ENCODE results near the gene KIF5C. TPM values are rescaled to one million over a fixed set of nuclear protein-coding genes. Genes with fewer than 3 reads are reported as not detected.

KIF5C gene
- total and polyA plus RNA-seq, 2 of the 13 experiments (the other 11 are each of a cell fraction or from before 2014, with no cell fraction given), result 0.15 to 0.20 TPM

- POLR2A ChIA-PET, result no interaction called here
- peaks cover 1 to 35% of the 10 kb centered on the region in 2 experiments; a peak in 3 of 5 replicates for H3K27me3 ChIP-seq (ENCODE audit: control insufficient read depth in 1 of 2, insufficient read depth in 2 of 2, low read length in 2 of 2)
- H3K4me3 ChIP-seq (replicated peaks in 1 of 3; ENCODE audit: insufficient read depth in 1 of 3, low read depth in 2 of 3, low read length in 3 of 3), result no peak overlapping the region
- H3K27ac ChIP-seq (ENCODE audit: extremely low read length, insufficient read depth, low read length), result no peak overlapping the region
- H3K4me2 ChIP-seq (ENCODE audit: low read depth, low read length), result no peak overlapping the region
- H3K9me3 ChIP-seq (ENCODE audit: low read length), result no peaks in the 10 kb centered on the region
- H3K36me3 ChIP-seq (replicated peaks in 1 of 2; ENCODE audit: control insufficient read depth in 1 of 2, insufficient read depth in 2 of 2, low read length in 2 of 2), result no peaks in the 10 kb centered on the region
- H3K9ac ChIP-seq (ENCODE audit: insufficient read depth, low read depth, low read length), result no peak overlapping the region
- peaks cover 6% of the 10 kb centered on the region; the same call in 1 of the 2 replicates for H3K4me1 ChIP-seq (ENCODE audit: insufficient read depth, low read length)
- H4K20me1 ChIP-seq (ENCODE audit: insufficient read depth, low read length), result no peaks in the 10 kb centered on the region
- H2AFZ ChIP-seq (ENCODE audit: low read length), result no peak overlapping the region
- intact Hi-C loops (cut with micrococcal nuclease; ENCODE audit: unreplicated experiment), result no loop called here
- no TSS peak for BruUV-seq (replicated peaks)
- no peak for FAIRE-seq
- 6% methylated on average over 8 of the region's 8 CpGs for WGBS (ENCODE audit: low lambda C conversion rate)
- TF ChIP-seq TOE1 (CRISPR knock-in tag; IDR thresholded peaks at IDR 0.05) (no peak), NFYB (CRISPR knock-in tag; IDR thresholded peaks at IDR 0.05) (no peak), ZBTB3 (CRISPR knock-in tag; IDR thresholded peaks at IDR 0.05; ENCODE audit: borderline replicate concordance, low read depth) (no peak), MED1 (CRISPR knock-in tag; IDR thresholded peaks at IDR 0.05) (no peak), HNF4A (CRISPR knock-in tag; IDR thresholded peaks at IDR 0.05) (no peak), ZNF234 (CRISPR knock-in tag; conservative IDR thresholded peaks at IDR 0.05) (no peak), CCDC6 (CRISPR knock-in tag; IDR thresholded peaks at IDR 0.05) (no peak), ZNF713 (CRISPR knock-in tag; IDR thresholded peaks at IDR 0.05) (no peak), RARG (CRISPR knock-in tag; IDR thresholded peaks at IDR 0.05; ENCODE audit: low read depth) (no peak), ZSCAN25 (CRISPR knock-in tag; IDR thresholded peaks at IDR 0.05) (no peak), ZNF546 (CRISPR knock-in tag; conservative IDR thresholded peaks at IDR 0.05) (no peak), ZNF564 (CRISPR knock-in tag; IDR thresholded peaks at IDR 0.05) (no peak), IKZF4 (CRISPR knock-in tag; IDR thresholded peaks at IDR 0.05; ENCODE audit: borderline replicate concordance, low read depth, not compliant biosample characterization) (no peak), NBN (conservative IDR thresholded peaks at IDR 0.05) (no peak), AGO2 (optimal IDR thresholded peaks at IDR 0.05; ENCODE audit: low read depth, low read length) (no peak), ZNF557 (CRISPR knock-in tag; IDR thresholded peaks at IDR 0.05) (no peak)
- TF ChIP-seq, protein P1, sequence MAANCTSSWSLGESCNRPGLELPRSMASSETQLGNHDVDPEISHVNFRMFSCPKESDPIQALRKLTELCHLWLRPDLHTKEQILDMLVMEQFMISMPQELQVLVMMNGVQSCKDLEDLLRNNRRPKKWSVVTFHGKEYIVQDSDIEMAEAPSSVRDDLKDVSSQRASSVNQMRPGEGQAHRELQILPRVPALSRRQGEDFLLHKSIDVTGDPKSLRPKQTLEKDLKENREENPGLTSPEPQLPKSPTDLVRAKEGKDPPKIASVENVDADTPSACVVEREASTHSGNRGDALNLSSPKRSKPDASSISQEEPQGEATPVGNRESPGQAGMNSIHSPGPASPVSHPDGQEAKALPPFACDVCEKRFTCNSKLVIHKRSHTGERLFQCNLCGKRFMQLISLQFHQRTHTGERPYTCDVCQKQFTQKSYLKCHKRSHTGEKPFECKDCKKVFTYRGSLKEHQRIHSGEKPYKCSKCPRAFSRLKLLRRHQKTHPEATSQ (CRISPR knock-in tag; IDR thresholded peaks at IDR 0.05; ENCODE audit: borderline replicate concordance), result no peak
- in situ Hi-C loops (cut with HindIII; ENCODE audit: extremely low pct_ligation_motif_present, low pct_unique_long_range_greater_than_20kb), result no loop called here
- CTCF ChIA-PET (ENCODE audit: low intra/inter-chr PET ratio, low total read pairs), result no interaction called here
- DNase-seq (ENCODE audit: low spot score), result no peak
- no peaks in the 10 kb centered on the region for H3K79me2 ChIP-seq (ENCODE audit: insufficient read depth, low read length)
- ATAC-seq, result no peak
Measured at GRCh38 chr2:149033716-149034115, 158.7 kb downstream of the KIF5C start.
